A673 (cell line): Measurements from ENCODE around the gene CDC20B.

Source experiments
- EZH2 ChIP-seq: fragments of 200-600 bp; sonication (generic); IDR thresholded peaks from 2 replicates; pipeline ENCODE4 v1.6.1; 2017; ENCODE audit warnings: borderline replicate concordance, low read depth, mild to moderate bottlenecking, mixed read lengths, antibody characterized with exemption, low read length; ENCODE audit not compliant: poor library complexity, severe bottlenecking
- TF ChIP-seq, protein P1 (sequence below): fragments of 300-800, 200-600 bp; sonication (generic); conservative IDR thresholded peaks from 2 replicates; pipeline ENCODE4 v1.5.1; 2017; ENCODE audit warnings: low read depth, mild to moderate bottlenecking, antibody characterized with exemption, low read length, moderate library complexity, mixed read lengths

DNA sequence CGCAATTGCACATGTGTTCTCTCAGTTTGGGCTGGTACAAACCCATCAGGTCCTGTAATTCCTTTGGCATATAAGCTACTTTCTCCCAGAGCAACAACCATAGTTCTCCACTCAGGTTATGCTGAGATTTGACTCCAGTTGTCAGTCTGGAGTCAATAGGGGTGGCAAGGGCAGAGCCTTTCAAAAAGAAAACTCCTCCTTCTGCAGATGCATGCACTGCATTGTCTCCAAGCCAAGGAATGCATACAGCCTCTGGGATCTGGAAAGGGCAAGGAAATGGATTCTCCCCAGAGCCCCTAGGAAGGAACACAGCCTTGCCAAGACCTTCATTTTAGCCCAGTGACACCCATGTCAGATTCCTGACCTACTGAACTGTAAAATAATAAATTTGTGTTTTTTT is 101.6 kb downstream of the CDC20B start:
- TF ChIP-seq EZH2 = no peak
- TF ChIP-seq, protein P1, sequence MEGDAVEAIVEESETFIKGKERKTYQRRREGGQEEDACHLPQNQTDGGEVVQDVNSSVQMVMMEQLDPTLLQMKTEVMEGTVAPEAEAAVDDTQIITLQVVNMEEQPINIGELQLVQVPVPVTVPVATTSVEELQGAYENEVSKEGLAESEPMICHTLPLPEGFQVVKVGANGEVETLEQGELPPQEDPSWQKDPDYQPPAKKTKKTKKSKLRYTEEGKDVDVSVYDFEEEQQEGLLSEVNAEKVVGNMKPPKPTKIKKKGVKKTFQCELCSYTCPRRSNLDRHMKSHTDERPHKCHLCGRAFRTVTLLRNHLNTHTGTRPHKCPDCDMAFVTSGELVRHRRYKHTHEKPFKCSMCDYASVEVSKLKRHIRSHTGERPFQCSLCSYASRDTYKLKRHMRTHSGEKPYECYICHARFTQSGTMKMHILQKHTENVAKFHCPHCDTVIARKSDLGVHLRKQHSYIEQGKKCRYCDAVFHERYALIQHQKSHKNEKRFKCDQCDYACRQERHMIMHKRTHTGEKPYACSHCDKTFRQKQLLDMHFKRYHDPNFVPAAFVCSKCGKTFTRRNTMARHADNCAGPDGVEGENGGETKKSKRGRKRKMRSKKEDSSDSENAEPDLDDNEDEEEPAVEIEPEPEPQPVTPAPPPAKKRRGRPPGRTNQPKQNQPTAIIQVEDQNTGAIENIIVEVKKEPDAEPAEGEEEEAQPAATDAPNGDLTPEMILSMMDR = no peak
